GM19467 (cell line): ENCODE results near the gene HINT1.
A peak's percentile ranks its signal among the peaks of the same experiment; 100 is the strongest.
"Not testable (repeated sequence)": the region's sequence is repeated elsewhere in the genome, so short reads cannot be mapped to it uniquely, and the experiment has no call there.

Experiments
- ATAC-seq: cut with Tn5 transposase; IDR thresholded peaks from one replicate; pipeline ENCODE4 v1.9.1; 2021; ENCODE audit warnings: mild to moderate bottlenecking, moderate library complexity; ENCODE audit not compliant: unreplicated experiment

Gene HINT1

DNA sequence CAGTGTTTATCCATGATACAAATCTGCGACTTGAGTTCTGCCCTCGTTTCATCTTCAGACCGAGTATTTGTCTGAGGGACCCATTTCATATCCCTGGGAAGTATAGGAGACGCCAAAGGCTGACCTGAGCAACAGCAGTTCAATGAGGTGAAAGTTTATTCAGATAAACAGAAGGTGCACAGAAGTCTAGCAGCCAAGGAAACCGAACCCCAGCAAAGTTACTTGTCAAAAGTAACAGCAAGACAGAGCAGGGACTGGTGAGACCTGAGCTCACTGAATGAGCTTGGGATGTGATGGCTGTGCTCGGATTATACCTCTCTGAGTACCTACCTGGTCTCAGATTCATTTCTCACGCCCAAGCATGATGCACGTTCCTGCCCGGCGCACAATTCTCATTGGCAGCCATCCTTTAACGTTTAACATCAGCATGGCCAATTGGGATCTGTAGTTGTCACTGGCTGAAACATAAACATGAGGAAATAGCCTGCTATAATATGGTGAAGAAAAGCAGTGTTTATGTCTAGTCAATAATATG, 6.3 kb upstream of the HINT1 start:
- no peak for ATAC-seq

DNA sequence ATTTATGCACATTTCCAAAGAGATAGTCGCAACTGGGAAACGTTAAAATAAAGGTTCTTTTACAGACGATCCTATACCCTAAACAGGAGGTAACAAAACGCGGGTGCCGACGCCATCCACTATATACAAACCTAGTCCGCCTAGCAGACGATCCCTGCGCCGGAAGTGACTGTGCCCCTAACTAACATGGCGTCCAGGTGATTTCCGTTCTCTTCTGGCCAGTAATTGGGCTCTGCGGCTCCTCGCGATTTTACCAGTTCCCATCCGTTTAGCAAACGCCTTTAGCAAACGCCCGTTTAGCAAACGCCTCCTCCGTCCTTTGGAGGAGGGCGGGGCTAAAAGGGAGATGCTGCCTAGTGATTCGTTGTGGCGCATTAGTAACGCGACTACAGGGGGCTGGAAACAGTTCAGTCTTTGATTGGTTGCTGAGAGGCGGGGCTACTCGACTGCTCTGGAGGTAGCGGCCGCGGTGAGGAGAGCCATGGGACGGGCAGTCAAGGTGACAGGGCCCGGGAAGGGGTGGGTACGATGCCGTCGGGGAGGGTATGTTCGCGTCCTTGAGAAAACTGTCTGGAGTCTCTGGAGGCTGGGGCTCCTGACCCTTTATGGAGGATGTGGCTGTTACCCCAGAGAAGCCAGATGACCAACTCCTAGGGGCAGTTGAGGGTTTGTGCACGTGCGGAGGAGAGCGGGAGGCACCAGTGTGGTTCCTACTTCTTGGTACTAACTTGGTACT, 5.7 kb upstream of the HINT1 start, which contains the start of gene LYRM7:
TSS of gene LYRM7 (plus strand) at position 405 of the 736 bp plus-strand sequence. CDS start at position 482, 77 bp downstream.
- ATAC-seq, result peak; percentile 98

DNA sequence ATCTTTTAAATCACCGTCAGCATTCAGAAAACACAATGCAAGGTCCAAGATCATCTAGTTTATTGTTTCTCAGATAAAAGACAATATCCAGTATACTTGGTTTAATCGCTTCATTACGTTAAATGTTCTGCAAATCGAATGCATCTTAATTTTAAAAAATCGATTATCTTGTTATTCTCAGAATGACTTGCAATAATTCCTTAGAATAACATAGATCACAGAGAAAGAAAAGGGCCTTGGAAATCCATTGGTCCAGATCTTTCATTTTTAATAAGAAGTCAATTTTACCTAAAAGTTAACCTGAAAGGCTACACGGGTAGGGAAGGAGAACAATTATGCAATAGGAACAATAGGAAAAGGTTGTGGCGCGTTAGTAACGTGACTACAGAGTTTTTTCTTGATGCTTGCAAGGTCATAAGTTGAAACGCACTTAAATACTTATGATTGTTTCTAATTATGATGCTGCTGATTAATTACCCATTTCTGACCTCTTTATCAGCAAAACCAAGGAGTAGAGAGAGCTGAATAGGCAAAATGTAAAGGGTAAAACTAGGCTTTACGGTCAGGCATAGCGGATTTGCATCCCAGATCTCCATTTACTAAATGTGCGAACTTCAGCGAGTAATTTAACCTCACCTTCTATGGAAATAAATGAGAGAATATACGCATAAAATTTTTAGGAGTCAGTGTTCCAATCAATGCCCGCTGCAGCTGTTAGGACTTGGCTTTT, 4.9 kb upstream of the HINT1 start:
- no peak for ATAC-seq

- no peak for ATAC-seq
Measured at GRCh38 chr5:131167615-131168014, 2.6 kb upstream of the HINT1 start.

- peak; percentile 59 for ATAC-seq
Measured at GRCh38 chr5:131164191-131165118, 601 bp downstream of the HINT1 start.

DNA sequence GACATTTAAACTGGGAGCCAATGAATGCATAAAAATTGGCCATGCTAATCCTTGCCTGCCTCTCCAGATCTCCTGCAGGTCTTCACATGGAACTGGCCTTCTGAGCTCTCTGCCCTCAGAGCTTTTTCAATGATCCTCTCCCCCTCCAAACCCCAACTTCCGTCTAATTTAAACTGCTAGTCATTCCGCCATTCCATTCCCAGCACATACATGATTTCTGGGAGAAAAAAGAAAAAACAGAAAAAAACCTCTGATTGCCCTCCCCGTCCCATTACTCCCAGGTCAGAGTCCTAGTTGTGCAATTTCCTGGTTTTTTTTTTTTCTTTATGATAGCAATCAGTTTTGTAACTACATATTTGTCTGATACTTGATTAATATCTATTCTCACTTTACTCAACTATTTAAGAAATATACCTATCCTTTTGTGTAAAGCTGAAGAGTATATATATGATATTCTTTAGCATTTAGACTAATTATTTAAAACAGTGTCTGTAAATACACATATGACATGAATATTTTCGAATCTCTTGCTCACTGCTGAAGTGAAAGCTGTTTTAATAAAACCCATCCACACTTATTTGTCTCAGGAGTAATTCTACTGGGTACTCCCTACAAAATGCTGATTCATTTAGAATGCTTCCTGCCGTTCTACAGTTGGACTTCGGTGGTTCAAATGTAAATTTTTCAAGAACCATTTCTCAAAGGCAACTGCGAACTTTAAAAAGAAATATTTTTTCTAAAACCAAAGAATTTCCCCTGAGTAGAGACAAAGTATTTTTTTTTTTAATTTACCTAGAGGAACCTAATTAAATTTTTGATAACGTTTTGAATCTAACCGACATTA, 1.6 kb downstream of the HINT1 start:
- no peak for ATAC-seq

DNA sequence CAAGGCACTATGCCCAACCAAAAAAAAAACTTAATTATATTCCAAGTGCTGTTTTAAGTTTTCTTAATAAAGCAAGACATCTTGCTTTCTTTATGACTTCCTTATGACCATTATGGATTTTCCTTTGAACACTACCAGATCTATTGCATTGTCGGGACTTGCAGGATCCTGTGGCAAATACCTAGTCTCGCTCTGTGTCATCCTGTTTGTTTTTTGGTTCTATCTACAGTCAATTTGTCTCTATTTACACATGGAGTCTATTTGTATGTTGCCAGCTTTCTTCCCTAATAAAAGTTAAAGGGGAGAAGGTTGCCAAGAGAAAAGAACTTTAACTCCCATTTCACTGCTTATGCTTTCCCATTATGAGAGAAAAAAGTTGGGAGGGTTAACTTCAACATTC, 4.9 kb downstream of the HINT1 start:
- ATAC-seq, result no peak

DNA sequence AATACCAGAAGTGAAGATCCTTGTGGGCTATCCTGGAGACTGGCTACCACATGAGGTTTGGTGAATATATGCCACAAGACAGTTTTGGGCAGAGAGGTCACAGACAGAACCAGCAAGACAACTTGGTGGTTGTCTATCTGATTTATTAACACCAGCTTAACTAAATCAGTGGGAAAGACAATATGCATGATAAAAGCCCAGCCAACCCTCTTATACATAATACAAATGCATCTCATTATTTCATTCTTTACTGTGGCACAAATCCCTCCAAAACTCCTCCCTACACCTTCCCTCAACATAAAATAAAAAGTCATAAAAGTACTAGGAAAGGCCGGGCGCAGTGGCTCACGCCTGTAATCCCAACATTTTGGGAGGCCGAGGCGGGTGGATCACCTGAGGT, 8.1 kb downstream of the HINT1 start:
- ATAC-seq, result no peak

GRCh38 chr5:131156385-131156784, 8.7 kb downstream of the HINT1 start:
- no peak for ATAC-seq

DNA sequence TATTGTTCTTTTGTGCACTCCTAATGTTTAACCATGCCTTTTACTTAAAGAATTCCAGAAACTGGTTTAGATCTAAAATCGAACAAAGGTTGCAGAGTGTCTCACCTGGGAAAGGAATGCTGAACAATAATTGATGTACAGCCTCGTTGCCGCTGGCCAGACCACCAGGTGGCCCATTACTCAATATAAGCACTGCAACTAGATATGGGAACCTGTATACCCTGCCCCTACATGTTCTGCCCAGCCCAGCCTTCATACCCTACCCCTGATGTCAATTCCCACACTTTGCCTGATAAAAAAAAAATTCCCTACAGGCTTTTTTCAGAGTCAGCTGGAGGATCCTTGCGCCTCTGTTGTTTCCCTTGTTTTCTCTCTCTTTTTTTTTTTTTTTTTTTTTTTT, 13.8 kb downstream of the HINT1 start:
- no peak for ATAC-seq

- ATAC-seq, result no peak
Measured at GRCh38 chr5:131150408-131150807, 14.6 kb downstream of the HINT1 start.

DNA sequence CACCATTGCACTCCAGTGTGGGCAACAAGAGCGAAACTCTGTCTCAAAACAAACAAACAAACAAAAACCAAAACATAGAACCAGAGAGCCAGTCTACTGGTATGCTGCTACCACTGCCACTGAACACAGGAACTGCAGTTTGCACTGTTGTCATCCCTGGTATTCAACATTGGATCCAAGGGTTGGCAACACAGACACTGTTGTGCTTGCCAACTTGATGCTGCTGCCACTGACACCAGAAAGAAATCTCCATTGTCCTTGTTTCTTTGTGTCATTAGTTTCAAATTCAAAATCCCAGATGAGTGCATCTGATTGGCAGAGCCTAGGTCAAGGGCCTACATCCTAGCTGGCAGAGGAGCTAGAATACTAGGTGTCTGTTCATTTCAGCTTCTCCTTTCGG, 16.2 kb downstream of the HINT1 start:
- ATAC-seq, result no peak

DNA sequence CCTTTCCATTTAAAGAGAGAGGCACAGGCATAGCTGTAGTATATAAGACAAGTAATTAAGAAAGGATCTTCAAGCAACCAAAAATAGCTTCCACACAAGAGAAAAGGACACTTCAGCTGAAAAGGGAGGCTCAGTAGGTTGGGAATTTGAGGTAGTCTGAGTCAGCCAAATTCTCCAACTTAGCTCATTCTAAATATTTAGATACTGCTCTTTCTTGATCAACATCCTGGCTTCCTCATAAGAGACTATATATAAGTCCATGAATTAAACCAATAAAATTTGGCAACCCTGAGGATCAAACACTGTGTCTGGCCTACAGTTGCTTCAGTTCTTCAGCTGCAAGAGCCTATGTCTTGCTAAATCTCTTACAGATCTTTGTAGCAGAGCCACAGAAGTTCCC, 17.8 kb downstream of the HINT1 start:
- ATAC-seq, result no peak

DNA sequence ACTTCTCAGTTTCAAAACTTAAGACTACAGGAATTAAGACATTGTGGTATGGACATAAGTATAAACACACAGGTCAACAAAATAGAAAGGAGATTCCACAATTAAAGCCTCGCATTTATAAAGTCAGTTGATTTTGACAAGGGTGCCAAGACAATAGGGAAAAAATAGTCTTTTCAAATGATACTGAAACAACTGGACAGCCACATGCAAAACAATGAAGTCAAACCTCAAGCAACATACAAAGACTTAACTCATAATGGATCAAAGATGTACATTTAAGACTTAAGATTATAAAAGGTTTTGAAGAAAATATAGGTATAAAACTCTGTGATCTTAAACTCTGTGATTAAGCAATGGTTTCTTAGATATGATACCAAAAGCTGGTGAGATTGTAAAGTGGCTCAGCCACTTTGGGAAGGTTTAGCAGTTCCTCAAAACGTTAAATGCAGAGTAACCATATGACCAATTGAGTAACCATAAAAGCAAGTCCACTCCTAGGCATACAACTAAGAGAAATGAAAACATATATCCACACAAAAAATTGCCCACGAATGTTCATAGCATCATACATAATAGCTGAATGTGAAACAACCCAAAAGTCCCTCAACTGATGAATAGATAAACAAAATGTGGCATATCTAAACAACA, 22.0 kb downstream of the HINT1 start:
- ATAC-seq, result no peak

- no peak for ATAC-seq
Measured at GRCh38 chr5:131139321-131139720, 25.7 kb downstream of the HINT1 start.

- not testable (repeated sequence) for ATAC-seq
Measured at GRCh38 chr5:131138406-131138805, 26.6 kb downstream of the HINT1 start.

DNA sequence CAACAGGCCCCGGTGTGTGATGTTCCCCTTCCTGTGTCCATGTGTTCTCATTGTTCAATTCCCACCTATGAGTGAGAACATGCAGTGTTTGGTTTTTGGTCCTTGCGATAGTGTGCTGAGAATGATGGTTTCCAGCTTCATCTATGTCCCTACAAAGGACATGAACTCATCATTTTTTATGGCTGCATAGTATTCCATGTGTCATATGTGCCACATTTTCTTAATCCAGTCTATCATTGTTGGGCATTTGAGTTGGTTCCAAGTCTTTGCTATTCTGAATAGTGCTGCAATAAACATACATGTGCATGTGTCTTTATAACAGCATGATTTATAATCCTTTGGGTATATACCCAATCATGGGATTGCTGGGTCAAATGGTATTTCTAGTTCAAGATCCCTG, 32.0 kb downstream of the HINT1 start:
- ATAC-seq, result not testable (repeated sequence)

DNA sequence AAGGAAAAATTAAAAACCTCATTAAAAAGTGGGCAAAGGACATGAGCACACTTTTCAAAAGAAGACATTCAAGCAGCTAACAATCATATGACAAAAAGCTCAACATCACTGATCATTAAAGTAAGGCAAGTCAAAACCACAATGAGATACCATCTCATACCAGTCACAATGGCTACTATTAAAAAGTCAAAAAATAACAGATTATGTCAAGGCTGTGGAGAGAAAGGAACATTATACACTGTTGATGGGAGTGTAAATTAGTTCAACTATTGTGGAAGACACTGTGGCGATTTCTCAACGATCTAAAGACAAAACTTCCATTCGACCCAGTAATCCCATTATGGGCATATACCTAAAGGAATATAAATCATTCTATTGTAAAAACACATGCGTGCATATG, 35.8 kb downstream of the HINT1 start:
- ATAC-seq, result no peak

- not testable (repeated sequence) for ATAC-seq
Measured at GRCh38 chr5:131127244-131127643, 37.8 kb downstream of the HINT1 start.

DNA sequence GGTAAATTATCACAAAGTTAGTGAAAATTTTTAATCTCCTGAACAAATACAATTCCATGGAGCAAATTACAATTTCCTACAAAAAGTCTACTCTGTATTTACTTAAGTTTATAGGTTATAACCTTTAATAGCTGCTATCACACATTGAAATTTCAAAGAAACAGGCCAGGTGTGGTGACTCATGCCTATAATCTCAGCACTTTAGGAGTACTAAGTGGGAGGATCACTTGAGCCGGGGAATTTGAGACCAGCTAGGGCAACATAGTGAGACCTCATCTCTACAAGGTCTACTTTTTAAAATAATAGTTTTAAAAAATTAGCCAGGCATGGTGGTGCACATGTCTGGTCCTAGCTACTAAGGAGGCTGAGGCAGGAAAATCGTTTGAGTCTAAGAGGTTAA, 50.3 kb downstream of the HINT1 start:
- no peak for ATAC-seq
